HEK293T (cell line): ENCODE measurements around the gene DOCK10.

Experiments used
- BHLHE40 ChIP-seq: fragments of 450-650 bp; IDR thresholded peaks from 2 replicates; pipeline ENCODE4 v1.6.1; 2016; ENCODE audit warnings: mild to moderate bottlenecking, moderate library complexity, borderline replicate concordance
- FOXM1 ChIP-seq: fragments of 450-650 bp; IDR thresholded peaks from 2 replicates; pipeline ENCODE4 v1.6.1; 2017; ENCODE audit warnings: mild to moderate bottlenecking, borderline replicate concordance
- HDGF ChIP-seq: fragments of 450-650 bp; IDR thresholded peaks from 2 replicates; pipeline ENCODE4 v1.6.1; 2017; ENCODE audit warnings: antibody characterized with exemption, borderline replicate concordance
- SP1 ChIP-seq: fragments of 450-650 bp; IDR thresholded peaks from 2 replicates; pipeline ENCODE4 v1.6.1; 2017
- SUZ12 ChIP-seq: fragments of 450-650 bp; IDR thresholded peaks from 2 replicates; pipeline ENCODE4 v1.6.1; 2016; ENCODE audit warnings: mild to moderate bottlenecking
- TARDBP ChIP-seq: fragments of 450-650 bp; IDR thresholded peaks from 2 replicates; pipeline ENCODE4 v1.6.1; 2016
- TF ChIP-seq, protein P1 (sequence below): fragments of 450-650 bp; IDR thresholded peaks from 2 replicates; pipeline ENCODE4 v1.6.1; 2016

DNA sequence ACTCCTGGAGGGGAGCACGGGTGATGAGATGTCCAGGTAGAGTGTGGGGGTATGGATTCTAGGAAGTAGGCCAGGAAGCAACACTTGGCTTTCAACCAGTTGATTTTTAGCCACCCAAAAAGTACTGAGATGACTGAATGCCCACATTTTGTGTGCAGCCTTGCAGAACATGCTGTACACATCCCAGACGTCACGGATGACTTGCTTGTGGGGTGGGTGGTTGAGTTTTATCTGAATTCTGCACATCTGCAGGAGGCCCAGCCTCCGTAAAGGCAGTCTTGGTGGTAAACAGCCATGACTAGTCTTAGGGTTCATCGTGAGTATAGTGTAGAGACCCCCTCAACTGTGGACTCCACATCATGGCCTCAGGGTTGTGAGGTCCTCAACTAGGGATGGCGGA lies 272.8 kb downstream of the DOCK10 start:
- TF ChIP-seq TARDBP, result no peak
- TF ChIP-seq FOXM1, result no peak
- no peak for TF ChIP-seq SP1
- no peak for TF ChIP-seq HDGF
- TF ChIP-seq BHLHE40, result no peak
- no peak for TF ChIP-seq SUZ12
- TF ChIP-seq, protein P1, sequence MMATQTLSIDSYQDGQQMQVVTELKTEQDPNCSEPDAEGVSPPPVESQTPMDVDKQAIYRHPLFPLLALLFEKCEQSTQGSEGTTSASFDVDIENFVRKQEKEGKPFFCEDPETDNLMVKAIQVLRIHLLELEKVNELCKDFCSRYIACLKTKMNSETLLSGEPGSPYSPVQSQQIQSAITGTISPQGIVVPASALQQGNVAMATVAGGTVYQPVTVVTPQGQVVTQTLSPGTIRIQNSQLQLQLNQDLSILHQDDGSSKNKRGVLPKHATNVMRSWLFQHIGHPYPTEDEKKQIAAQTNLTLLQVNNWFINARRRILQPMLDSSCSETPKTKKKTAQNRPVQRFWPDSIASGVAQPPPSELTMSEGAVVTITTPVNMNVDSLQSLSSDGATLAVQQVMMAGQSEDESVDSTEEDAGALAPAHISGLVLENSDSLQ, result no peak
